MM.1S (cell line): ENCODE data around the gene MAGEF1.

Experiments used
- EZH2phosphoT487 ChIP-seq: fragments of 300-600 bp; sonication (generic); IDR thresholded peaks from 2 replicates; pipeline ENCODE4 v1.6.1; 2018; ENCODE audit warnings: antibody characterized with exemption, low read length
- TF ChIP-seq, protein P1 (sequence below): fragments of 300-600 bp; sonication (generic); IDR thresholded peaks from 2 replicates; pipeline ENCODE4 v1.5.1; 2016; ENCODE audit warnings: antibody characterized with exemption, low read length, mixed read lengths

DNA sequence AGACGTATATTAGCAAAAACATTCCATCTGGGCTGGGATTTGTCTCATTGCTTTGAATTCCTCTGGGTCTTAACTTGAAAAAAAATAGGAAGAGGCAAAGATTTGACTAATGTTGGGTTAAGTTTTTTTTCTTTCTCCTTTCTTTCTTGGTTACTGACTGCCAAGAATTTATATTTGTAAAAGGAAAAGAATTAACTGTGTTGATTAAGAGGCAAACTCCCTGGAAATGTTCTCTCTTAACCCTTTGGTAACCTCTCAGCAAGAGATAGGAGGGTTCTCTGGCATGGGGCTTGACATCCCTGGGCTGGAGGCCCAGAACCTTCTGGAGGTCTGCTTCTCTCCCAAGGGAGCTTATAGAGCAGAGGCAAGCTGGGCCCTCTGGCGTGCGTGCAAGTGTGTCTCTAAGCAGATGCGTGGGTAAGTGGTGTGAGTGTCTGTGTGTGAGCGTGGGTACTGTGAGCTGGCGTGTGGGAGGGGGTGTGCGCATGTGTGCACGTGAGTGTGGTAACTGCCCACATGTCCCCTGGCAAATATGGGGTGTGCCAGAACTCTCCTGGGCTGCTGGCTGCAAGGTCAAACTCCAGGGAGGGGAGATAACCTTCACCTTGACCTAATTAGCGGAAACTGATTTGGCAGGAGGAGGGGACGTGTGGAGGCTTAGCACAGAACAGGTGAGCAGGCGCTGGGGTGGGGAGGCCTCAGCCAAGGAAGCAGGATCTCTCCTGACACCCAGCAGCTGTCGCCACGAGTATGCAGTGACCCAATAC, 49.4 kb upstream of the MAGEF1 start:
- TF ChIP-seq, protein P1, sequence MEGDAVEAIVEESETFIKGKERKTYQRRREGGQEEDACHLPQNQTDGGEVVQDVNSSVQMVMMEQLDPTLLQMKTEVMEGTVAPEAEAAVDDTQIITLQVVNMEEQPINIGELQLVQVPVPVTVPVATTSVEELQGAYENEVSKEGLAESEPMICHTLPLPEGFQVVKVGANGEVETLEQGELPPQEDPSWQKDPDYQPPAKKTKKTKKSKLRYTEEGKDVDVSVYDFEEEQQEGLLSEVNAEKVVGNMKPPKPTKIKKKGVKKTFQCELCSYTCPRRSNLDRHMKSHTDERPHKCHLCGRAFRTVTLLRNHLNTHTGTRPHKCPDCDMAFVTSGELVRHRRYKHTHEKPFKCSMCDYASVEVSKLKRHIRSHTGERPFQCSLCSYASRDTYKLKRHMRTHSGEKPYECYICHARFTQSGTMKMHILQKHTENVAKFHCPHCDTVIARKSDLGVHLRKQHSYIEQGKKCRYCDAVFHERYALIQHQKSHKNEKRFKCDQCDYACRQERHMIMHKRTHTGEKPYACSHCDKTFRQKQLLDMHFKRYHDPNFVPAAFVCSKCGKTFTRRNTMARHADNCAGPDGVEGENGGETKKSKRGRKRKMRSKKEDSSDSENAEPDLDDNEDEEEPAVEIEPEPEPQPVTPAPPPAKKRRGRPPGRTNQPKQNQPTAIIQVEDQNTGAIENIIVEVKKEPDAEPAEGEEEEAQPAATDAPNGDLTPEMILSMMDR = no peak
- TF ChIP-seq EZH2phosphoT487 = no peak
